T-helper 2 cell (primary cell): ENCODE results near the gene CSF1.
"Not testable (repeated sequence)": the region's sequence is repeated elsewhere in the genome, so short reads cannot be mapped to it uniquely, and the experiment has no call there.

Source experiments
- DNase-seq, 5 experiments: peaks; one replicate each; pipeline versions ENCODE4 v3.0.0 to v3.0.0-alpha.2; 2012 to 2022

Gene CSF1

GRCh38 chr1:109942434-109942833 is 31.8 kb downstream of the CSF1 start:
- DNase-seq, result no peak

GRCh38 chr1:109944541-109944940 is 33.9 kb downstream of the CSF1 start:
- DNase-seq, result no peak

GRCh38 chr1:109946511-109946910 is 35.9 kb downstream of the CSF1 start:
- DNase-seq, result no peak

GRCh38 chr1:109947582-109948284 is 37.1 kb downstream of the CSF1 start:
- no peak for DNase-seq

- no peak for DNase-seq
These were observed 37.6 kb downstream of the CSF1 start for GRCh38 chr1:109948285-109948630.

GRCh38 chr1:109950038-109950437 is 39.4 kb downstream of the CSF1 start:
- no peak for DNase-seq

GRCh38 chr1:109950509-109950908 is 39.9 kb downstream of the CSF1 start:
- no peak for DNase-seq

- not testable (repeated sequence) for DNase-seq
These were observed 40.9 kb downstream of the CSF1 start for GRCh38 chr1:109951501-109951900.

GRCh38 chr1:109954041-109954512 is 43.4 kb downstream of the CSF1 start:
- DNase-seq, result no peak

GRCh38 chr1:109959632-109959973 is 49.0 kb downstream of the CSF1 start:
- no peak for DNase-seq

- DNase-seq, result no peak
These were observed 49.5 kb downstream of the CSF1 start for GRCh38 chr1:109959974-109960744.

- no peak for DNase-seq
These were observed 50.1 kb downstream of the CSF1 start for GRCh38 chr1:109960745-109961094.

GRCh38 chr1:109963864-109964263 is 53.2 kb downstream of the CSF1 start:
- no peak for DNase-seq

- no peak for DNase-seq
These were observed 58.6 kb downstream of the CSF1 start for GRCh38 chr1:109969146-109969829.

GRCh38 chr1:109969907-109970306 is 59.3 kb downstream of the CSF1 start:
- DNase-seq, result no peak

GRCh38 chr1:109971559-109971958 is 60.9 kb downstream of the CSF1 start:
- no peak for DNase-seq

- no peak for DNase-seq
These were observed 63.5 kb downstream of the CSF1 start for GRCh38 chr1:109974191-109974590.

- DNase-seq, result no peak
These were observed 65.1 kb downstream of the CSF1 start for GRCh38 chr1:109975718-109976117.

GRCh38 chr1:109976762-109977161 is 66.1 kb downstream of the CSF1 start:
- DNase-seq, result no peak

GRCh38 chr1:109977225-109977624 is 66.6 kb downstream of the CSF1 start:
- DNase-seq, result no peak

- no peak for DNase-seq
These were observed 67.2 kb downstream of the CSF1 start for GRCh38 chr1:109977657-109978378.

GRCh38 chr1:109978761-109979488 is 68.3 kb downstream of the CSF1 start:
- DNase-seq, result no peak
